IMR-90 (cell line): ENCODE results near the gene TENM4. TPM values are rescaled to one million over a fixed set of nuclear protein-coding genes. Genes with fewer than 3 reads are reported as not detected.

Experiments used
- ATAC-seq: fragments of 200-7000 bp; cut with Tn5 transposase; 2 replicates; pipeline ENCODE4 v1.9.1; 2020; ENCODE audit warnings: low read depth, mild to moderate bottlenecking, moderate library complexity
- BruUV-seq: library from RNA; stranded (reverse); fragments of 400-500 nt; replicated peaks from 2 replicates; lab custom pipeline; 2021; lab: Mats Ljungman, UMichigan
- CTCF ChIA-PET: fragments of 300-600 bp; formaldehyde crosslinking; extraction: SDS; loops from one replicate; lab custom pipeline; 2021; ENCODE audit warnings: antibody characterized with exemption; lab: Yijun Ruan, JAX
- POLR2A ChIA-PET: fragments of 300-600 bp; sonication (Branson Sonifier 250); formaldehyde crosslinking; loops from one replicate; lab custom pipeline; 2022; ENCODE audit warnings: antibody characterized with exemption; ENCODE audit not compliant: unreplicated experiment; lab: Charles Lee
- DNase-seq: peaks from one replicate; pipeline ENCODE4 v3.0.0; 2013
- H2AFZ ChIP-seq: replicated peaks from 2 replicates; pipeline ENCODE3; 2013; ENCODE audit warnings: low read length, mild to moderate bottlenecking; ENCODE audit not compliant: poor library complexity
- H2AK5ac ChIP-seq: 2 replicates; pipeline ENCODE4 v1.6.1; 2013; ENCODE audit warnings: low read depth, low read length, inconsistent platforms
- H2AK9ac ChIP-seq: replicated peaks from 2 replicates; pipeline ENCODE3; 2013; ENCODE audit warnings: mild to moderate bottlenecking, low read depth, low read length, moderate library complexity; ENCODE audit not compliant: poor library complexity
- H2BK120ac ChIP-seq: 2 replicates; pipeline ENCODE4 v1.6.1; 2013; ENCODE audit warnings: low read depth, low read length, inconsistent platforms
- H2BK15ac ChIP-seq: 3 replicates; pipeline ENCODE4 v1.6.1; 2013; ENCODE audit warnings: low read depth, low read length, inconsistent platforms
- H2BK20ac ChIP-seq: 2 replicates; pipeline ENCODE4 v1.6.1; 2013; ENCODE audit warnings: low read depth, mild to moderate bottlenecking, inconsistent platforms, low read length, moderate library complexity
- H2BK5ac ChIP-seq: 2 replicates; pipeline ENCODE4 v1.6.1; 2013; ENCODE audit warnings: mild to moderate bottlenecking, low read depth, low read length, inconsistent platforms; ENCODE audit not compliant: poor library complexity, severe bottlenecking
- H3K14ac ChIP-seq: replicated peaks from 2 replicates; pipeline ENCODE4 v1.6.1; 2013; ENCODE audit warnings: low read depth, low read length, inconsistent platforms
- H3K18ac ChIP-seq: 2 replicates; pipeline ENCODE4 v1.6.1; 2013; ENCODE audit warnings: low read depth, low read length, control low read depth
- H3K23ac ChIP-seq: 2 replicates; pipeline ENCODE4 v1.6.1; 2013; ENCODE audit warnings: low read depth, low read length, inconsistent platforms
- H3K27ac ChIP-seq: 2 replicates; pipeline ENCODE4 v1.5.1; 2013; ENCODE audit warnings: mild to moderate bottlenecking, control low read depth, low read length; ENCODE audit not compliant: insufficient read depth
- H3K27me3 ChIP-seq: 2 replicates; pipeline ENCODE4 v1.6.1; 2013; ENCODE audit warnings: low read length; ENCODE audit not compliant: control insufficient read depth, insufficient read depth
- H3K36me3 ChIP-seq: 2 replicates; pipeline ENCODE4 v1.6.1; 2013; ENCODE audit warnings: low read length, mixed read lengths; ENCODE audit not compliant: control insufficient read depth, insufficient read depth
- H3K4ac ChIP-seq: 2 replicates; pipeline ENCODE4 v1.6.1; 2013; ENCODE audit warnings: low read depth, low read length, inconsistent platforms
- H3K4me1 ChIP-seq: 2 replicates; pipeline ENCODE4 v1.6.1; 2013; ENCODE audit warnings: low read length, mixed read lengths; ENCODE audit not compliant: control insufficient read depth, insufficient read depth
- H3K4me2 ChIP-seq: 2 replicates; pipeline ENCODE4 v1.6.1; 2013; ENCODE audit warnings: low read depth, mild to moderate bottlenecking, control low read depth, low read length, moderate library complexity
- H3K4me3 ChIP-seq: 2 replicates; pipeline ENCODE4 v1.5.1; 2013; ENCODE audit warnings: low read depth, mild to moderate bottlenecking, control low read depth, low read length, moderate library complexity; ENCODE audit not compliant: insufficient read depth
- H3K56ac ChIP-seq: 2 replicates; pipeline ENCODE4 v1.6.1; 2013; ENCODE audit warnings: low read length, inconsistent platforms; ENCODE audit not compliant: insufficient read depth; ENCODE audit errors: extremely low read depth
- H3K79me1 ChIP-seq, 2 experiments: 2 replicates each; pipeline ENCODE4 v1.6.1; 2013; ENCODE audit warnings: low read length in 2 of 2, inconsistent platforms in 1 of 2, low read depth in 1 of 2
- H3K9ac ChIP-seq: 2 replicates; pipeline ENCODE4 v1.6.1; 2013; ENCODE audit warnings: low read depth, low read length, control low read depth
- H3K9me1 ChIP-seq: 2 replicates; pipeline ENCODE4 v1.6.1; 2013; ENCODE audit warnings: low read length, inconsistent platforms; ENCODE audit not compliant: insufficient read depth
- H3K9me3 ChIP-seq: 2 replicates; pipeline ENCODE4 v1.6.1; 2013; ENCODE audit warnings: low read length; ENCODE audit not compliant: control insufficient read depth, insufficient read depth
- H4K20me1 ChIP-seq: 2 replicates; pipeline ENCODE4 v1.6.1; 2013; ENCODE audit warnings: low read length, inconsistent platforms; ENCODE audit not compliant: insufficient read depth
- H4K5ac ChIP-seq: 2 replicates; pipeline ENCODE4 v1.6.1; 2013; ENCODE audit warnings: mild to moderate bottlenecking, low read depth, low read length, control low read depth
- H4K8ac ChIP-seq, 2 experiments: 2 replicates each; pipeline ENCODE4 v1.6.1; 2013; ENCODE audit warnings: low read depth in 2 of 2, low read length in 2 of 2, control low read depth in 1 of 2, inconsistent platforms in 1 of 2
- H4K91ac ChIP-seq: 2 replicates; pipeline ENCODE4 v1.6.1; 2013; ENCODE audit warnings: low read depth, low read length, inconsistent platforms; ENCODE audit not compliant: insufficient read depth
- BHLHE40 ChIP-seq: fragments of 150-350 bp; IDR thresholded peaks from 2 replicates; pipeline ENCODE4 v1.6.1; 2016; ENCODE audit warnings: mild to moderate bottlenecking, low read depth, low read length
- CHD1 ChIP-seq: IDR thresholded peaks from 2 replicates; pipeline ENCODE4 v1.6.1; 2012; ENCODE audit warnings: low read depth, low read length, improper control_type of control experiment
- FOS ChIP-seq: fragments of 150-350 bp; IDR thresholded peaks from 2 replicates; pipeline ENCODE4 v1.6.1; 2016; ENCODE audit warnings: low read depth, low read length
- MAZ ChIP-seq: IDR thresholded peaks from 2 replicates; pipeline ENCODE4 v1.6.1; 2012; ENCODE audit warnings: low read depth, mild to moderate bottlenecking, low read length, improper control_type of control experiment, moderate library complexity, borderline replicate concordance
- MXI1 ChIP-seq: IDR thresholded peaks from 2 replicates; pipeline ENCODE4 v1.6.1; 2012; ENCODE audit warnings: low read depth, mild to moderate bottlenecking, low read length, moderate library complexity, borderline replicate concordance
- NFE2L2 ChIP-seq: fragments of 150-350 bp; IDR thresholded peaks from 2 replicates; pipeline ENCODE4 v1.6.1; 2016; ENCODE audit warnings: low read depth, mild to moderate bottlenecking, low read length
- POLR2A ChIP-seq: IDR thresholded peaks from 2 replicates; pipeline ENCODE4 v1.6.1; 2012; ENCODE audit warnings: mild to moderate bottlenecking, low read depth, low read length
- RAD21 ChIP-seq: IDR thresholded peaks from 2 replicates; pipeline ENCODE4 v1.6.1; 2012; ENCODE audit warnings: low read length, improper control_type of control experiment
- RFX5 ChIP-seq: IDR thresholded peaks from 2 replicates; pipeline ENCODE4 v1.8.0; 2012; ENCODE audit warnings: low read depth, mild to moderate bottlenecking, low read length, moderate library complexity
- SMC3 ChIP-seq: fragments of 150-350 bp; IDR thresholded peaks from 2 replicates; pipeline ENCODE4 v1.6.1; 2016; ENCODE audit warnings: low read depth, mild to moderate bottlenecking, antibody characterized with exemption, low read length, moderate library complexity
- WGBS, 2 experiments: methylation state at CpG; one replicate each; pipeline versions ENCODE4 v1.1.5 to v1.1.7; 2013; ENCODE audit warnings: missing lambda C conversion rate in 2 of 2; ENCODE audit not compliant: insufficient read length in 1 of 2; ENCODE audit errors: extremely low coverage in 2 of 2; 5-methylcytosine and 5-hydroxymethylcytosine counted together
- dilution Hi-C: fragments of 300-500 bp; cut with HindIII; formaldehyde crosslinking; loops from one replicate; pipeline ENCODE4 v1.14.3; 2018; ENCODE audit warnings: low sequenced_read_pairs; ENCODE audit not compliant: unreplicated experiment
- in situ Hi-C: fragments of 300-500 bp; cut with MboI; formaldehyde crosslinking; loops from 3 replicates; pipeline ENCODE4 v1.14.3; 2019; ENCODE audit warnings: low sequenced_read_pairs, inconsistent platforms, mixed read lengths
- intact Hi-C: fragments of 100-400 bp; cut with micrococcal nuclease; formaldehyde crosslinking; loops from 2 replicates; pipeline ENCODE4 v1.10.0; 2022
- polyA plus RNA-seq, 3 experiments: library from polyadenylated mRNA; depleted of rRNA; stranded (reverse); fragments of >200 nt; gene quantifications; 2 replicates each; pipeline ENCODE4 v1.2.3, GENCODE V29; 2012; ENCODE audit warnings: low replicate concordance in 1 of 3
- total RNA-seq: library from RNA; depleted of rRNA; stranded (reverse); fragments of >200 nt; gene quantifications from 2 replicates; pipeline ENCODE4 v1.2.3, GENCODE V29; 2012
- TF ChIP-seq, protein P1 (sequence below): fragments of 150-350 bp; IDR thresholded peaks from 2 replicates; pipeline ENCODE4 v1.6.1; 2017; ENCODE audit warnings: mild to moderate bottlenecking, antibody characterized with exemption, low read length, low read depth
- TF ChIP-seq, protein P2 (sequence below): conservative IDR thresholded peaks from 2 replicates; pipeline ENCODE4 v1.5.1; 2012; ENCODE audit warnings: mild to moderate bottlenecking, low read depth, low read length, improper control_type of control experiment

Gene TENM4
- total and polyA plus RNA-seq, 2 of the 4 experiments (the other 2 are of a cell fraction) = 7.4 to 9.0 TPM

DNA sequence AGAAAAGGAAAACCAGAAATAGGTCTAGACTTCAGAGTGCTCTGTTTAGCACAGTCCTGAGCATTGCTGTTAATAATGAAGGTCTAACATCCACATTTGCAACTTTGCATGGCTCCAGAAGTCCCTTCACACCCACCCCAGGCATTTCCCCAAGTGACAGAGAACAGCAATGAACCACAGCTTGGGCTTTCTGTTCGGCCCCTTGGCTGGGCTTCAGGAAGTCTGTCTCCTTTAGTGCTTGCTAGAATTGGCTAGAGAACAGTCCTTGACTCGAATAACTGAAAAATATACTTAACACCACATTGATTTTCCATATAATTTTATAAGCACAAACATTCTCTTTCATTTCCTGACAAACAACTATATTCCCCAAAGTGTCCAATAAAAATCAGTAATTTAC is 29.3 kb upstream of the TENM4 start:
- Histone ChIP-seq H4K8ac (no peak overlapping the region), H3K4me1 (peaks cover 1% of the 10 kb centered on the region; the same call in 1 of the 2 replicates), H3K4ac (no peak overlapping the region), H2BK15ac (no peak overlapping the region), H3K56ac (no peak overlapping the region), H3K18ac (no peak overlapping the region), H3K9me3 (no peaks in the 10 kb centered on the region), H3K79me1 (no peaks in the 10 kb centered on the region), H3K27me3 (peaks cover 10% of the 10 kb centered on the region), H3K9ac (no peak overlapping the region), H3K4me3 (no peak overlapping the region), H3K4me2 (no peak overlapping the region), H2BK20ac (no peak overlapping the region), H3K14ac (no peak overlapping the region), H3K9me1 (0 out of 2 replicates have a peak, but pooled peaks cover 5% of the 10 kb centered on the region), H2BK120ac (no peak overlapping the region), H2AK9ac (no peak overlapping the region), H3K36me3 (no peaks in the 10 kb centered on the region), H3K27ac (no peak overlapping the region), H4K91ac (no peak overlapping the region), H2AK5ac (no peak overlapping the region), H4K20me1 (no peaks in the 10 kb centered on the region), H2AFZ (no peak overlapping the region), H4K5ac (no peak overlapping the region), H2BK5ac (no peak overlapping the region), H3K23ac (no peak overlapping the region)
- CTCF ChIA-PET = no interaction called here
- in situ Hi-C loops = no loop called here
- dilution Hi-C loops = no loop called here
- ATAC-seq = no peak
- TF ChIP-seq NFE2L2 = no peak
- TF ChIP-seq, protein P1, sequence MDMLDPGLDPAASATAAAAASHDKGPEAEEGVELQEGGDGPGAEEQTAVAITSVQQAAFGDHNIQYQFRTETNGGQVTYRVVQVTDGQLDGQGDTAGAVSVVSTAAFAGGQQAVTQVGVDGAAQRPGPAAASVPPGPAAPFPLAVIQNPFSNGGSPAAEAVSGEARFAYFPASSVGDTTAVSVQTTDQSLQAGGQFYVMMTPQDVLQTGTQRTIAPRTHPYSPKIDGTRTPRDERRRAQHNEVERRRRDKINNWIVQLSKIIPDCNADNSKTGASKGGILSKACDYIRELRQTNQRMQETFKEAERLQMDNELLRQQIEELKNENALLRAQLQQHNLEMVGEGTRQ = no peak
- TF ChIP-seq POLR2A = no peak
- no peak for TF ChIP-seq RFX5
- no peak for TF ChIP-seq RAD21
- no peak for TF ChIP-seq BHLHE40
- TF ChIP-seq MAZ = no peak
- TF ChIP-seq FOS = no peak
- TF ChIP-seq MXI1 = no peak
- TF ChIP-seq, protein P2, sequence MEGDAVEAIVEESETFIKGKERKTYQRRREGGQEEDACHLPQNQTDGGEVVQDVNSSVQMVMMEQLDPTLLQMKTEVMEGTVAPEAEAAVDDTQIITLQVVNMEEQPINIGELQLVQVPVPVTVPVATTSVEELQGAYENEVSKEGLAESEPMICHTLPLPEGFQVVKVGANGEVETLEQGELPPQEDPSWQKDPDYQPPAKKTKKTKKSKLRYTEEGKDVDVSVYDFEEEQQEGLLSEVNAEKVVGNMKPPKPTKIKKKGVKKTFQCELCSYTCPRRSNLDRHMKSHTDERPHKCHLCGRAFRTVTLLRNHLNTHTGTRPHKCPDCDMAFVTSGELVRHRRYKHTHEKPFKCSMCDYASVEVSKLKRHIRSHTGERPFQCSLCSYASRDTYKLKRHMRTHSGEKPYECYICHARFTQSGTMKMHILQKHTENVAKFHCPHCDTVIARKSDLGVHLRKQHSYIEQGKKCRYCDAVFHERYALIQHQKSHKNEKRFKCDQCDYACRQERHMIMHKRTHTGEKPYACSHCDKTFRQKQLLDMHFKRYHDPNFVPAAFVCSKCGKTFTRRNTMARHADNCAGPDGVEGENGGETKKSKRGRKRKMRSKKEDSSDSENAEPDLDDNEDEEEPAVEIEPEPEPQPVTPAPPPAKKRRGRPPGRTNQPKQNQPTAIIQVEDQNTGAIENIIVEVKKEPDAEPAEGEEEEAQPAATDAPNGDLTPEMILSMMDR = no peak
- no peak for TF ChIP-seq CHD1
- no peak for TF ChIP-seq SMC3
- POLR2A ChIA-PET = interaction anchor here (0.6 kb wide), 1 partner anchor 49 kb away, joined by 3 read pairs; no protein-coding TSS in a partner anchor
- DNase-seq = no peak
- 40% methylated on average over 1 of the region's 2 CpGs; no CpG with 5 or more reads in 1 of the 2 experiments for WGBS, 2 experiments
- intact Hi-C loops = no loop called here
- BruUV-seq = no TSS peak
